Ovary (tissue), 9 donors: ENCODE data around the gene STING1. TPM values are rescaled to one million over a fixed set of nuclear protein-coding genes. Genes with fewer than 3 reads are reported as not detected.

Source experiments
- DNase-seq, 5 donors: peaks; one replicate each; pipeline ENCODE4 v3.0.0-alpha.2; 2019 to 2020
- H3K27ac ChIP-seq, 2 donors: fragments of 200-600 bp; one replicate each; pipeline versions ENCODE4 v1.5.1 to v1.8.0; 2019 to 2022
- H3K27me3 ChIP-seq: fragments of 200-600 bp; one replicate; pipeline ENCODE4 v1.8.0; 2022
- H3K36me3 ChIP-seq: fragments of 200-600 bp; sonication (generic); one replicate; pipeline ENCODE4 v1.5.1; 2019
- H3K4me1 ChIP-seq: one replicate; pipeline ENCODE4 v1.8.1; 2013; ENCODE audit warnings: mild to moderate bottlenecking, moderate library complexity; ENCODE audit not compliant: insufficient read depth
- H3K4me3 ChIP-seq: fragments of 200-600 bp; sonication (generic); one replicate; pipeline ENCODE4 v1.5.1; 2017
- H3K9me3 ChIP-seq, 2 donors: fragments of 200-600 bp in 1 of 2; sonication (generic) in 1 of 2; one replicate each; pipeline versions ENCODE4 v1.5.1 to v1.8.1; 2013 to 2019; ENCODE audit warnings: mild to moderate bottlenecking in 1 of 2, moderate library complexity in 1 of 2
- EP300 ChIP-seq: sonication (generic); formaldehyde crosslinking; IDR thresholded peaks from one replicate; pipeline ENCODE4 v1.6.1; 2017; ENCODE audit warnings: antibody characterized with exemption
- POLR2A ChIP-seq: fragments of 450-650 bp; IDR thresholded peaks from one replicate; pipeline ENCODE4 v1.6.1; 2017; ENCODE audit warnings: antibody characterized with exemption, mild to moderate bottlenecking, moderate library complexity
- WGBS, 3 donors: extraction: QIAGEN DNeasy Blood & Tissue Kit in 1 of 3; methylation state at CpG; one replicate each; pipeline versions ENCODE4 v1.1.5 to v1.1.7; 2013 to 2017; 5-methylcytosine and 5-hydroxymethylcytosine counted together
- intact Hi-C, 4 donors: fragments of 100-400 bp; cut with DNase I; formaldehyde crosslinking; loops; one replicate each; pipeline versions ENCODE4 v1.11.0 to v1.15.1; 2022 to 2023
- polyA plus RNA-seq, 2 donors: library from polyadenylated mRNA; stranded (reverse); fragments of 200-250 nt in 1 of 2; fragments of 350-450 nt in 1 of 2; fragmentation: Illumina TruSeq in 1 of 2; extraction: RNeasy Lipid Tissue Mini Kit (QIAGEN cat#74804) in 1 of 2; gene quantifications; one replicate each; pipeline ENCODE4 v1.2.3, GENCODE V29; 2013 to 2014
- total RNA-seq, 7 donors: library from RNA; depleted of rRNA in 2 of 7; stranded (reverse); fragments of >200 nt in 2 of 7; fragmentation: NEBNext Ultra II Directional in 3 of 7; extraction: Animal tissue kit (Norgen Biotek cat#: 25700) in 3 of 7; gene quantifications; one replicate each; pipeline versions ENCODE4 v1.1.0 to v1.2.4, GENCODE V29; 2016 to 2023
- TF ChIP-seq, protein P1 (sequence below), 3 donors: fragments of 450-650 bp in 2 of 3; fragments of 200-600 bp in 1 of 3; IDR thresholded peaks; one replicate each; pipeline versions ENCODE4 v1.5.1 to v1.8.0; 2016 to 2022; ENCODE audit warnings: antibody characterized with exemption in 3 of 3, mild to moderate bottlenecking in 1 of 3
- donor health status: DM: no; HTN: no; CAD: no; lungs with moderate emphysema.
- donor health status: DM: no; HTN: no; CAD: no.
- donor health status: Bipolar disorder and iron deficiency.
- donor health status: DM: yes; HTN: yes; CAD: no.
- donor health status: DM: no; HTN: no; CAD: no.
- donor health status: DM: yes; HTN: yes; CAD: no.

STING1 gene
- total and polyA plus RNA-seq, 9 donors: 36.8 to 74.6 (median 50.2) TPM

DNA sequence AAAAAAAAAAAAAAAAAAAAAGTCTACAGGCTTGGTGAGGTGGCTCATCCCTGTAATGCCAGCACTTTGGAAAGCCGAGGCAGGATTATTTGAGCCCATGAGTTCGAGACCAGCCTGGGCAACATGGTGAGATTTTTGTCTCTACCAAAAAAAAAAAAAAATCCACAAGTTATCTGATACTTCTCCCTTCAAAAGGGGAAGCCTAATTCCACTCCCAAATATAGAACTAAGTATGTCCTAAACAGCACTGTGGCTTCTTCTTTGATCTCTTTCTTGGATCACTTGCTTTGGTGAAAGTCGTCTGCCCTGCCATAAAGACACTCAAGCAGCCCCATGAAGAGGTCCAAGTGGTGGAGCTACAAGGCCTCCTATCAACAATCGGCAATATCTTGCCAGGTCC lies 18.8 kb upstream of the STING1 start:
- Histone ChIP-seq H3K36me3 (no peaks in the 10 kb centered on the region), H3K9me3 (no peaks in the 10 kb centered on the region), H3K27ac (no peak overlapping the region), H3K4me3 (no peak overlapping the region), H3K4me1 (no peaks in the 10 kb centered on the region), H3K27me3 (no peaks in the 10 kb centered on the region)
- 86 to 92% (median 87%) methylated on average over 4 of the region's 4 CpGs for WGBS, 3 donors
- TF ChIP-seq, protein P1, sequence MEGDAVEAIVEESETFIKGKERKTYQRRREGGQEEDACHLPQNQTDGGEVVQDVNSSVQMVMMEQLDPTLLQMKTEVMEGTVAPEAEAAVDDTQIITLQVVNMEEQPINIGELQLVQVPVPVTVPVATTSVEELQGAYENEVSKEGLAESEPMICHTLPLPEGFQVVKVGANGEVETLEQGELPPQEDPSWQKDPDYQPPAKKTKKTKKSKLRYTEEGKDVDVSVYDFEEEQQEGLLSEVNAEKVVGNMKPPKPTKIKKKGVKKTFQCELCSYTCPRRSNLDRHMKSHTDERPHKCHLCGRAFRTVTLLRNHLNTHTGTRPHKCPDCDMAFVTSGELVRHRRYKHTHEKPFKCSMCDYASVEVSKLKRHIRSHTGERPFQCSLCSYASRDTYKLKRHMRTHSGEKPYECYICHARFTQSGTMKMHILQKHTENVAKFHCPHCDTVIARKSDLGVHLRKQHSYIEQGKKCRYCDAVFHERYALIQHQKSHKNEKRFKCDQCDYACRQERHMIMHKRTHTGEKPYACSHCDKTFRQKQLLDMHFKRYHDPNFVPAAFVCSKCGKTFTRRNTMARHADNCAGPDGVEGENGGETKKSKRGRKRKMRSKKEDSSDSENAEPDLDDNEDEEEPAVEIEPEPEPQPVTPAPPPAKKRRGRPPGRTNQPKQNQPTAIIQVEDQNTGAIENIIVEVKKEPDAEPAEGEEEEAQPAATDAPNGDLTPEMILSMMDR (IDR thresholded peaks at IDR 0.05): no peak
- TF ChIP-seq POLR2A (no peak), EP300 (no peak)
- intact Hi-C loops: no loop called here
- DNase-seq: no peak

DNA sequence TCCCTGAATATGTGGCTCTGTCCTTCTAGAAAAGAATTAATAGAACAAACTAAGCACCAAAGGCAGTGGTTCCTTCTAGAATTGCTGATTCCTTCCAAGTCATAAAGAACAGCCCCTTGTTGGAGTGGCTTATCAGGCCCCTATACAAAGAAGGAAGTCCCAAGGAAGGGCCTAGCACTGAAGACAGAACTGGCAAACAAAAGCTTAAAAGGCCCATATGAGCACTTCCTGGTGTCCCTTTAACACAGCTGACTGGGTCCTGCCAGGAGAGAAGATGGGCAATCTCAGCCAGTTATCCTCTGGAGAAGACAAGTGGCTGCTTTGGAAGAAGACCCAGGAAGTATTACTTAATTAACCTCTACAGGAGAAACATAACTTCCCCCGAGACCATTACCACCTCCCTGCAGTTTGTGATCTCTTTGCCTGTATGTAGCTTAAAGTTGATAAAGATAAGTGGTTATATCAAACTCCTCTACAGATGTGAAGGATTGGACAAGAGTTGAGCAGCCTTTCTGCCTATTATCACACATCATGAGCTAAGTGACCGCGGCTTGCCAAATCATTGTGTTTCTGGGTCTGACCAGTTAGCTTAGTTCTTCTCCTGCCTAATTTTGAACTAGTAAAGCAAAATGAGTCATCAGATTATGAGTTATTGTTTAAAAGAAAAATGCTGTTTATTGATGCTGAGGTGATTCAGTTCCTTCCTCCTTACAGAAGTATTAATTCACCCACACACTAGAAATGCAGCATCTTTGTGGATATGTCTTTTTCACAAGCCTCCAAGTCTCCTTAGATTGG lies 13.3 kb upstream of the STING1 start:
- no peak for DNase-seq
- no peak overlapping the region for H3K27ac ChIP-seq

DNA sequence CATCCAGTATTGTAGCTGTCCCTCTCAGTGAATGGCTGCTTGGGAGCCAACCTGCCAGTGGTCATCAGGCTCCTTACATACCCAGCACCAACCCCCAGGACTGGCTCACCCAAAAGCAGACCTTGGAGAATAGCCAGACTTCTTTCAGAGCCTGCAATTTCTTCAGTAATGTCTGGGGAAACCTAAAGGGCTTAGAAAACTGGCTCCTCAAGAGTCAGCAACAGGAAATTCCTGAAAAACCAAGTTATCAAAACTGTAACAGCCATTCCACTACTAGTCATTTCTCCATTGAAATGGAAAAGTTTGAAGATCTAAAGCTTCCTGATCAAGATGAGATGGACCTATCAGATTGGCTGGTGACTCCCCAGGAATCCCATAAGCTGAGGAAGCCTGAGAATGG lies 12.3 kb upstream of the STING1 start:
- no peaks in the 10 kb centered on the region for H3K36me3 ChIP-seq
- no peak for DNase-seq
- H3K27me3 ChIP-seq: no peaks in the 10 kb centered on the region
- no peak overlapping the region for H3K4me3 ChIP-seq
- no peak overlapping the region for H3K27ac ChIP-seq
- intact Hi-C loops: no loop called here
- no peaks in the 10 kb centered on the region for H3K9me3 ChIP-seq
- H3K4me1 ChIP-seq: no peaks in the 10 kb centered on the region
- TF ChIP-seq EP300 (no peak), POLR2A (no peak)
- TF ChIP-seq, protein P1 (IDR thresholded peaks at IDR 0.05): no peak

More for the DNA sequence above, 13.3 kb upstream of the STING1 start:
- intact Hi-C loops: no loop called here
- Histone ChIP-seq H3K9me3 (no peaks in the 10 kb centered on the region), H3K4me1 (no peaks in the 10 kb centered on the region), H3K27me3 (no peaks in the 10 kb centered on the region), H3K36me3 (no peaks in the 10 kb centered on the region), H3K4me3 (no peak overlapping the region)
- TF ChIP-seq POLR2A: no peak
- TF ChIP-seq, protein P1 (IDR thresholded peaks at IDR 0.05): no peak
- no peak for TF ChIP-seq EP300
- WGBS, 3 donors: 89 to 97% (median 91%) methylated on average over 3 of the region's 3 CpGs

DNA sequence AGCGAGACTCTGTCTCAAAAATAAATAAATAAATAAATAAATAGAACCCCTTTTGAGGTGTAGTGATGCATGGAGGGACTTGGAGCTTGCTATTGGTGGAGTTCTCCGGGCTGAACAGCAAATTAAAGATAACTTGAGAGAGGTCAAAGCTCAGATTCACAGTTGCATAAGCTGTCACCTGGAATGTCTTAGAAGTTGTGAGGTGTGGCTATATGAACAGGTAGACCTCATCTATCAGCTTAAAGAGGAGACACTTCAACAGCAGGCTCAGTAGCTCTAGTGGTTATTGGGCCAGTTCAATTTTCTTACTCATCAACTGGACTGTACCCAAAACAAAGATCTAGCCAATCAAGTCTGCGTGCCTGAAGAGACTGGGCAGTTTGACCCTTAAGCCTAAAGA lies 11.7 kb upstream of the STING1 start:
- TF ChIP-seq POLR2A: no peak
- TF ChIP-seq, protein P1 (IDR thresholded peaks at IDR 0.05): no peak
- no peak for TF ChIP-seq EP300
- Histone ChIP-seq H3K27me3 (no peaks in the 10 kb centered on the region), H3K36me3 (no peaks in the 10 kb centered on the region), H3K4me3 (no peak overlapping the region), H3K27ac (no peak overlapping the region), H3K4me1 (no peaks in the 10 kb centered on the region), H3K9me3 (no peaks in the 10 kb centered on the region)
- no peak for DNase-seq
- 92 to 94% (median 93%) methylated on average over 3 of the region's 3 CpGs for WGBS, 3 donors
- intact Hi-C loops: no loop called here
